Measurements from ENCODE around the gene CECR2. TPM values are rescaled to one million over a fixed set of nuclear protein-coding genes. Genes with fewer than 3 reads are reported as not detected.
"Not testable (repeated sequence)": the region's sequence is repeated elsewhere in the genome, so short reads cannot be mapped to it uniquely, and the experiment has no call there.

The CECR2 gene
- total RNA-seq, 1 experiment from 2014 or later = 4.1 TPM

GRCh38 chr22:17419348-17419747, 50.1 kb downstream of the CECR2 start:
- H3K4me1 ChIP-seq (ENCODE audit: insufficient read depth, low read length, poor library complexity, severe bottlenecking) = no peaks in the 10 kb centered on the region
- no peaks in the 10 kb centered on the region for H3K9me3 ChIP-seq (ENCODE audit: low read depth, low read length, poor library complexity, severe bottlenecking)
- H3K27ac ChIP-seq (ENCODE audit: low read depth, low read length, poor library complexity, severe bottlenecking) = no peak overlapping the region
- no peak for DNase-seq (ENCODE audit: low spot score)
- TF ChIP-seq CTCF (conservative IDR thresholded peaks at IDR 0.05; ENCODE audit: low read depth, low read length) (no peak), EZH2 (IDR thresholded peaks at IDR 0.05; ENCODE audit: borderline replicate concordance, low read depth, low read length, poor library complexity, severe bottlenecking) (no peak)
- H3K27me3 ChIP-seq (replicated peaks; ENCODE audit: insufficient read depth, low read depth, low read length, poor library complexity) = no peaks in the 10 kb centered on the region
- H3K4me3 ChIP-seq (ENCODE audit: low read depth, low read length, poor library complexity, severe bottlenecking) = no peak overlapping the region
- ChIA-PET CTCF (no interaction called here), POLR2A (ENCODE audit: low non-redundant PET) (interaction anchor here (0.6 kb wide), 1 partner anchor 17 kb away, joined by 3 read pairs; no protein-coding TSS in a partner anchor)
- BruUV-seq (replicated peaks) = no TSS peak
- intact Hi-C loops (cut with micrococcal nuclease; ENCODE audit: unreplicated experiment) = no loop called here
- no peaks in the 10 kb centered on the region for H3K36me3 ChIP-seq (ENCODE audit: insufficient read depth, low read length, poor library complexity, severe bottlenecking)

DNA sequence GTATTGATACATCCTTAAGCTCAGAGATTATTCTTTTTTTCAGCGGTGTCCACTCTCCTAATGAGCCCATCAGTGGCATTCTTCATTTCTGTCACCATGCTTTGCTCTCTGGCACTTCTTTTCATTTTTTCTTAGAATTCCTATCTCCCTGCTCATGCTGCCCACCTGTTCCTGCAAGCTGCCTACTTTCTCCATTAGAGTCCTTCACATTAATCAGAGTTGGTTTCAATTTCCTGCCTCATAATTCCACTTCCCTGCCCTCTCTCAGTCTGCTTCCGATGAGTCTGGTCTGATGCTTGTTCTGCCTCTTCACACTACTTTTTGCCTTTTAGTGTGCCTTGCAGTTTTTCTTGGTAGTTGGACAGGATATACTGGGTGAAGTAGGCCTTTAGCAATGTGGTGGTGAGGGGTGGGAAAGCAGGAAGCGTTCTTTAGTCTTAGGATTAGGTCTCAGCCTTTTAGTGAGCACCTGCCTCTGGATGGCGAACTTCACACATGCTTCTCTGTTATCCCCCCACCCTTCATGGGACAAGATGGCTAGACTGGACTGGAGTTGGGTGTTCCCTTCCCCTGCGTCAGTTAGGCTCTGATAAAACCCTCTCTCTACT, 53.6 kb downstream of the CECR2 start:
- BruUV-seq (replicated peaks) = no TSS peak
- no peak for TF ChIP-seq EZH2 (IDR thresholded peaks at IDR 0.05; ENCODE audit: borderline replicate concordance, low read depth, low read length, poor library complexity, severe bottlenecking)
- no peak for TF ChIP-seq CTCF (conservative IDR thresholded peaks at IDR 0.05; ENCODE audit: low read depth, low read length)
- H3K27me3 ChIP-seq (replicated peaks; ENCODE audit: insufficient read depth, low read depth, low read length, poor library complexity) = no peaks in the 10 kb centered on the region
- no peak for DNase-seq (ENCODE audit: low spot score)
- ChIA-PET CTCF (no interaction called here), POLR2A (ENCODE audit: low non-redundant PET) (no interaction called here)
- intact Hi-C loops (cut with micrococcal nuclease; ENCODE audit: unreplicated experiment) = no loop called here
- H3K4me1 ChIP-seq (ENCODE audit: insufficient read depth, low read length, poor library complexity, severe bottlenecking) = no peaks in the 10 kb centered on the region
- H3K36me3 ChIP-seq (ENCODE audit: insufficient read depth, low read length, poor library complexity, severe bottlenecking) = no peaks in the 10 kb centered on the region
- no peak overlapping the region for H3K4me3 ChIP-seq (ENCODE audit: low read depth, low read length, poor library complexity, severe bottlenecking)
- no peak overlapping the region for H3K27ac ChIP-seq (ENCODE audit: low read depth, low read length, poor library complexity, severe bottlenecking)
- no peaks in the 10 kb centered on the region for H3K9me3 ChIP-seq (ENCODE audit: low read depth, low read length, poor library complexity, severe bottlenecking)

DNA sequence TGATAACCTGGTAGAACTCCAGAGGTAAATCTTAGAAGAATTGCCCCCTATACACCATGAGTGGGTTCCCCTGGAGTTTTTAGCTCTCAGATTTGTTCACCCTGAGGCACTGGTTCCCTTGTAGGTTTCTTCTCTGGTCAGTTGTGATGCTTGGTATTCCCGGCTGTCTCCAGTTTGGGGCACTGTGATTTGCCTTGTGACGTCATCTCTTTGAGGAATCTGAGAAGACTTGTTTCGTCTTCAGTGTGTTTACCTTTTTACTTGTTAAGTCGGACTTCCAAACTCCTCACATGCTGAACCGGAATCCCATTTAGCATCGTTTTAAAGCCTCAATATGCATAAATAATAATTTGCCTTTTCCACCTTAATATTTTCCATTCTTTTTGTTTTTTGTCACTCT, 54.4 kb downstream of the CECR2 start:
- Histone ChIP-seq H3K4me3 (ENCODE audit: low read depth, low read length, poor library complexity, severe bottlenecking) (no peak overlapping the region), H3K9me3 (ENCODE audit: low read depth, low read length, poor library complexity, severe bottlenecking) (no peaks in the 10 kb centered on the region), H3K27ac (ENCODE audit: low read depth, low read length, poor library complexity, severe bottlenecking) (no peak overlapping the region), H3K27me3 (replicated peaks; ENCODE audit: insufficient read depth, low read depth, low read length, poor library complexity) (no peaks in the 10 kb centered on the region), H3K36me3 (ENCODE audit: insufficient read depth, low read length, poor library complexity, severe bottlenecking) (no peaks in the 10 kb centered on the region), H3K4me1 (ENCODE audit: insufficient read depth, low read length, poor library complexity, severe bottlenecking) (no peaks in the 10 kb centered on the region)
- CTCF ChIA-PET = no interaction called here
- intact Hi-C loops (cut with micrococcal nuclease; ENCODE audit: unreplicated experiment) = no loop called here
- TF ChIP-seq CTCF (conservative IDR thresholded peaks at IDR 0.05; ENCODE audit: low read depth, low read length) (no peak), EZH2 (IDR thresholded peaks at IDR 0.05; ENCODE audit: borderline replicate concordance, low read depth, low read length, poor library complexity, severe bottlenecking) (no peak)
- no TSS peak for BruUV-seq (replicated peaks)
- no peak for DNase-seq (ENCODE audit: low spot score)
- POLR2A ChIA-PET (ENCODE audit: low non-redundant PET) = no interaction called here

DNA sequence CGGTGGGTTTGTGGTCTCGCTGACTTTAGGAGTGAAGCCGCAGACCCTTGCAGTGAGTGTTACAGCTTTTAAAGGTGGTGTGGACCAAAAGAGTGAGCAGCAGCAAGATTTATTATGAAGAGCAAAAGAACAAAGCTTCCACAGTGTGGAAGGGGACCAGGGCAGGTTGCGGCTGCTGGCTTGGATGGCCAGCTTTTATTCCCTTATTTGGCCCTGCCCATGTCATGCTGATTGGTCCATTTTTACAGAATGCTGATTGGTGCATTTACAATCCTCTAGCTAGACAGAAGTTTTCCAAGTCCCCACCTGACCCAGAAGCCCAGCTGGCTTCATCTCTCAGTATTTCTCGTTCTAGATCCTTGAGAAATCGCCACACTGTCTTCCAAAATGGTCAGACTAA, 58.3 kb downstream of the CECR2 start:
- H3K9me3 ChIP-seq (ENCODE audit: low read depth, low read length, poor library complexity, severe bottlenecking); H3K4me3 ChIP-seq (ENCODE audit: low read depth, low read length, poor library complexity, severe bottlenecking); intact Hi-C loops (cut with micrococcal nuclease; ENCODE audit: unreplicated experiment); CTCF ChIA-PET; H3K27ac ChIP-seq (ENCODE audit: low read depth, low read length, poor library complexity, severe bottlenecking); POLR2A ChIA-PET (ENCODE audit: low non-redundant PET); DNase-seq (ENCODE audit: low spot score); BruUV-seq (replicated peaks); H3K36me3 ChIP-seq (ENCODE audit: insufficient read depth, low read length, poor library complexity, severe bottlenecking); H3K27me3 ChIP-seq (replicated peaks; ENCODE audit: insufficient read depth, low read depth, low read length, poor library complexity): not testable (repeated sequence)
- peaks cover 15% of the 10 kb centered on the region for H3K4me1 ChIP-seq (ENCODE audit: insufficient read depth, low read length, poor library complexity, severe bottlenecking)

Measured in A673 (cell line).